GM12878 (cell line): ENCODE results near the gene DGKB. TPM values are rescaled to one million over a fixed set of nuclear protein-coding genes. Genes with fewer than 3 reads are reported as not detected.

ENCODE experiments used
- ATAC-seq: fragments of 200-7000 bp; cut with Tn5 transposase; 3 replicates; pipeline ENCODE4 v1.9.1; 2020; ENCODE audit warnings: mild to moderate bottlenecking, moderate library complexity
- BruUV-seq: library from RNA; stranded (reverse); fragments of 400-500 nt; replicated peaks from 2 replicates; lab custom pipeline; 2021; lab: Mats Ljungman, UMichigan
- CTCF ChIA-PET: fragments of 300-600 bp; sonication (Branson Sonifier 250); formaldehyde crosslinking; extraction: SDS; loops from one replicate; lab custom pipeline; 2021; ENCODE audit warnings: inconsistent platforms; lab: Yijun Ruan, JAX
- POLR2A ChIA-PET: fragments of 350-600 bp; formaldehyde crosslinking; extraction: SDS; loops from one replicate; lab custom pipeline; 2021; ENCODE audit warnings: inconsistent platforms; lab: Charles Lee
- RAD21 ChIA-PET: fragments of 300-600 bp; sonication (Branson Sonifier 250); formaldehyde crosslinking; loops from one replicate; lab custom pipeline; 2023; ENCODE audit warnings: antibody characterized with exemption; ENCODE audit not compliant: unreplicated experiment; lab: Charles Lee
- SMC1A ChIA-PET: fragments of 300-600 bp; sonication (Branson Sonifier 250); formaldehyde crosslinking; loops from one replicate; lab custom pipeline; 2023; ENCODE audit not compliant: unreplicated experiment, uncharacterized antibody; lab: Charles Lee
- DNase-seq: peaks from one replicate; pipeline ENCODE4 v3.0.0-alpha.2; 2011; ENCODE audit warnings: low read depth, low spot score
- FAIRE-seq: peaks from 3 replicates; lab custom pipeline; 2011; peaks lifted over from hg19 to GRCh38; lab: Jason Lieb, UNC
- H2AFZ ChIP-seq: 2 replicates; pipeline ENCODE4 v1.6.0; 2011; ENCODE audit warnings: low read depth, low read length, control low read depth; ENCODE audit not compliant: control insufficient read depth
- H3K27ac ChIP-seq: 2 replicates; pipeline ENCODE4 v1.5.1; 2011; ENCODE audit warnings: control low read depth; ENCODE audit not compliant: control insufficient read depth, insufficient read depth
- H3K27me3 ChIP-seq, 2 experiments: replicated peaks in 1 of 2; 2 replicates each; pipeline versions ENCODE4 v1.6.0 to v1.6.1; 2011; ENCODE audit warnings: low read length in 1 of 2; ENCODE audit not compliant: control insufficient read depth in 2 of 2, insufficient read depth in 2 of 2
- H3K36me3 ChIP-seq, 2 experiments: 2 replicates each; pipeline ENCODE4 v1.5.1; 2011; ENCODE audit warnings: low read length in 1 of 2; ENCODE audit not compliant: control insufficient read depth in 2 of 2, insufficient read depth in 2 of 2
- H3K4me1 ChIP-seq: 2 replicates; pipeline ENCODE4 v1.6.1; 2011; ENCODE audit warnings: mild to moderate bottlenecking, low read length, moderate library complexity, mixed read lengths; ENCODE audit not compliant: control insufficient read depth, insufficient read depth
- H3K4me2 ChIP-seq: 2 replicates; pipeline ENCODE4 v1.6.0; 2011; ENCODE audit warnings: control low read depth; ENCODE audit not compliant: control insufficient read depth, insufficient read depth
- H3K4me3 ChIP-seq: fragments of 200-600 bp; sonication (generic); 2 replicates; pipeline ENCODE4 v1.5.1; 2016
- H3K79me2 ChIP-seq: 2 replicates; pipeline ENCODE4 v1.6.0; 2011; ENCODE audit warnings: low read length; ENCODE audit not compliant: control insufficient read depth, insufficient read depth
- H3K9ac ChIP-seq: 2 replicates; pipeline ENCODE4 v1.8.0; 2011; ENCODE audit warnings: low read length, control low read depth, mixed read lengths; ENCODE audit not compliant: control insufficient read depth, insufficient read depth
- H3K9me3 ChIP-seq: replicated peaks from 3 replicates; pipeline ENCODE4 v1.5.1; 2011; ENCODE audit warnings: mild to moderate bottlenecking, low read length; ENCODE audit not compliant: control insufficient read depth, insufficient read depth
- H4K20me1 ChIP-seq: 2 replicates; pipeline ENCODE4 v1.6.0; 2011; ENCODE audit not compliant: control insufficient read depth, insufficient read depth
- BCL11A ChIP-seq: IDR thresholded peaks from 2 replicates; pipeline ENCODE4 v1.6.1; 2011; ENCODE audit warnings: low read depth, low read length
- CUX1 ChIP-seq: IDR thresholded peaks from 2 replicates; pipeline ENCODE4 v1.6.1; 2012; ENCODE audit warnings: improper control_type of control experiment, low read depth, low read length; ENCODE audit not compliant: insufficient replicate concordance
- ETV6 ChIP-seq, 2 experiments: fragments of 450-650 bp in 1 of 2; IDR thresholded peaks in 1 of 2; conservative IDR thresholded peaks in 1 of 2; 2 replicates each; pipeline ENCODE4 v1.6.1; 2014; ENCODE audit warnings: antibody characterized with exemption in 1 of 2, borderline replicate concordance in 1 of 2, low read depth in 1 of 2, mild to moderate bottlenecking in 1 of 2, moderate library complexity in 1 of 2
- GABPA ChIP-seq: IDR thresholded peaks from 2 replicates; pipeline ENCODE4 v1.6.1; 2014; ENCODE audit warnings: antibody characterized with exemption, low read depth, mild to moderate bottlenecking, inconsistent platforms
- MTA3 ChIP-seq: IDR thresholded peaks from 2 replicates; pipeline ENCODE4 v1.6.1; 2012; ENCODE audit warnings: low read length, inconsistent platforms, borderline replicate concordance
- NFYB ChIP-seq: IDR thresholded peaks from 2 replicates; pipeline ENCODE4 v1.6.1; 2011; ENCODE audit warnings: low read depth, mild to moderate bottlenecking, low read length, improper control_type of control experiment, moderate library complexity; ENCODE audit not compliant: insufficient read depth
- NKRF ChIP-seq: fragments of 450-650 bp; conservative IDR thresholded peaks from 2 replicates; pipeline ENCODE4 v1.6.1; 2017; ENCODE audit warnings: mild to moderate bottlenecking, moderate library complexity
- POLR2AphosphoS5 ChIP-seq: IDR thresholded peaks from 2 replicates; pipeline ENCODE4 v1.6.1; 2011; ENCODE audit warnings: mild to moderate bottlenecking, low read length, inconsistent platforms
- RCOR1 ChIP-seq: conservative IDR thresholded peaks from 2 replicates; pipeline ENCODE4 v1.6.1; 2012; ENCODE audit warnings: low read depth, low read length, improper control_type of control experiment
- TARDBP ChIP-seq: IDR thresholded peaks from 2 replicates; pipeline ENCODE4 v1.6.1; 2016; ENCODE audit warnings: borderline replicate concordance
- TCF7 ChIP-seq: IDR thresholded peaks from 2 replicates; pipeline ENCODE4 v1.6.1; 2014; ENCODE audit warnings: antibody characterized with exemption, borderline replicate concordance
- USF1 ChIP-seq: IDR thresholded peaks from 2 replicates; pipeline ENCODE4 v1.6.1; 2011; ENCODE audit warnings: borderline replicate concordance, low read depth, mild to moderate bottlenecking, moderate library complexity, mixed read lengths, low read length; ENCODE audit not compliant: insufficient read depth; ENCODE audit errors: extremely low read length
- YY1 ChIP-seq: IDR thresholded peaks from 2 replicates; pipeline ENCODE4 v1.6.1; 2011; ENCODE audit warnings: low read depth, mild to moderate bottlenecking, low read length
- ZNF384 ChIP-seq: IDR thresholded peaks from 2 replicates; pipeline ENCODE4 v1.6.1; 2012; ENCODE audit warnings: low read depth, mild to moderate bottlenecking, low read length, improper control_type of control experiment, borderline replicate concordance
- ZSCAN29 ChIP-seq: fragments of 450-650 bp; IDR thresholded peaks from 2 replicates; pipeline ENCODE4 v1.6.1; 2017; ENCODE audit warnings: mild to moderate bottlenecking, moderate library complexity
- whole genome bisulfite sequencing: methylation state at CpG from one replicate; pipeline ENCODE4 v1.1.6; 2016; ENCODE audit warnings: low lambda C conversion rate; ENCODE audit not compliant: insufficient replicate concordance, insufficient coverage; ENCODE audit errors: missing lambda C conversion rate; 5-methylcytosine and 5-hydroxymethylcytosine counted together
- in situ Hi-C: fragments of 300-500 bp; cut with MboI; formaldehyde crosslinking; loops from 9 replicates; pipeline ENCODE4 v1.14.3; 2018; ENCODE audit warnings: mixed read lengths
- intact Hi-C: fragments of 100-400 bp; cut with micrococcal nuclease; formaldehyde crosslinking; loops from one replicate; pipeline ENCODE4 v1.14.2; 2022; ENCODE audit not compliant: unreplicated experiment
- polyA plus RNA-seq, 11 experiments: library from polyadenylated mRNA; depleted of rRNA in 4 of 11; unstranded in 6 of 11; stranded (reverse) in 5 of 11; fragments of >200 nt; fragmentation: Nextera tagmentation in 4 of 11; fragmentation: Illumina TruSeq in 1 of 11; extraction: Ambion mirVana in 4 of 11; extraction: Trizol in 1 of 11; gene quantifications; 1 replicate in 1 of 11; 2 replicates in 10 of 11; pipeline versions ENCODE4 v1.2.1 to v1.2.3, GENCODE V29; 2011 to 2016; ENCODE audit warnings: inconsistent platforms in 2 of 11, missing spikeins in 2 of 11, low read depth in 1 of 11
- total RNA-seq, 4 experiments: library from RNA; depleted of rRNA in 3 of 4; stranded (reverse); fragments of >200 nt in 3 of 4; fragmentation: Illumina TruSeq in 1 of 4; extraction: Trizol in 1 of 4; gene quantifications; 2 replicates each; pipeline versions ENCODE4 v1.2.1 to v1.2.3, GENCODE V29; 2013 to 2021

DGKB gene
- total and polyA plus RNA-seq, 10 of the 15 experiments (the other 5 are each of a cell fraction or from before 2014, with no cell fraction given), result 0.02 to 0.10 (median 0.04) TPM; not detected in 6

- FAIRE-seq, result no peak
- no peaks in the 10 kb centered on the region for H3K36me3 ChIP-seq
- intact Hi-C loops (no loop called here), in situ Hi-C loops (no loop called here)
- no peak overlapping the region for H3K4me2 ChIP-seq
- H4K20me1 ChIP-seq, result no peaks in the 10 kb centered on the region
- DNase-seq, result no peak
- SMC1A ChIA-PET, result no interaction called here
- H3K27me3 ChIP-seq, result no peaks in the 10 kb centered on the region
- H2AFZ ChIP-seq, result no peak overlapping the region
- no peaks in the 10 kb centered on the region for H3K79me2 ChIP-seq
- H3K9ac ChIP-seq, result no peak overlapping the region
- CTCF ChIA-PET, result no interaction called here
- no peak for ATAC-seq
- no TSS peak for BruUV-seq
- H3K27ac ChIP-seq, result no peak overlapping the region
- TF ChIP-seq ZNF384 (no peak), BCL11A (no peak), POLR2AphosphoS5 (no peak), TARDBP (no peak), GABPA (no peak), NKRF (no peak), RCOR1 (no peak), YY1 (no peak), NFYB (no peak), TCF7 (no peak), ZSCAN29 (no peak), ETV6 (conservative IDR thresholded peaks at IDR 0.05 in 1 of 2, IDR thresholded peaks at IDR 0.05 in 1 of 2; ENCODE audit: borderline replicate concordance in 1 of 2, low read depth in 1 of 2) (no peak), USF1 (no peak), MTA3 (no peak), CUX1 (no peak)
- POLR2A ChIA-PET, result no interaction called here
- H3K4me3 ChIP-seq, result no peak overlapping the region
- H3K9me3 ChIP-seq, result no peaks in the 10 kb centered on the region
- RAD21 ChIA-PET, result no interaction called here
- WGBS, result 18% methylated on average over 3 of the region's 3 CpGs
- H3K4me1 ChIP-seq, result no peaks in the 10 kb centered on the region
Observed at GRCh38 chr7:14818871-14819270, 83.7 kb downstream of the DGKB start.
